H1 (cell line): ENCODE measurements around the gene RNF8. TPM values are rescaled to one million over a fixed set of nuclear protein-coding genes. Genes with fewer than 3 reads are reported as not detected.

Experiments used
- CTCF ChIA-PET: fragments of 300-600 bp; sonication (Branson Sonifier 250); formaldehyde crosslinking; loops from one replicate; lab custom pipeline; 2021; ENCODE audit not compliant: partially characterized antibody; lab: Charles Lee
- POLR2A ChIA-PET: fragments of 300-600 bp; sonication (Branson Sonifier 250); formaldehyde crosslinking; loops from one replicate; lab custom pipeline; 2021; ENCODE audit warnings: inconsistent platforms; ENCODE audit not compliant: partially characterized antibody; lab: Charles Lee
- DNase-seq, 2 experiments: peaks; one replicate each; pipeline versions ENCODE4 v3.0.0 to v3.0.0-alpha.2; 2010 to 2022; ENCODE audit warnings: low spot score in 2 of 2, low read depth in 1 of 2, mixed read lengths in 1 of 2
- FAIRE-seq: peaks from 2 replicates; lab custom pipeline; 2011; peaks lifted over from hg19 to GRCh38; lab: Jason Lieb, UNC
- H2AFZ ChIP-seq: 2 replicates; pipeline ENCODE4 v1.8.1; 2012; ENCODE audit warnings: low read length, inconsistent platforms
- H2AK5ac ChIP-seq: 2 replicates; pipeline ENCODE4 v1.6.1; 2013; ENCODE audit warnings: low read depth, low read length
- H2BK120ac ChIP-seq: replicated peaks from 2 replicates; pipeline ENCODE3; 2013; ENCODE audit warnings: low read depth, low read length, inconsistent platforms
- H2BK12ac ChIP-seq: 2 replicates; pipeline ENCODE4 v1.6.1; 2013; ENCODE audit warnings: low read depth, low read length
- H2BK15ac ChIP-seq: 2 replicates; pipeline ENCODE4 v1.6.1; 2013; ENCODE audit warnings: low read length
- H2BK20ac ChIP-seq: 2 replicates; pipeline ENCODE4 v1.6.1; 2013; ENCODE audit warnings: low read length
- H2BK5ac ChIP-seq: 2 replicates; pipeline ENCODE4 v1.6.1; 2013; ENCODE audit warnings: low read depth, low read length
- H3K14ac ChIP-seq: 2 replicates; pipeline ENCODE4 v1.6.1; 2013; ENCODE audit warnings: inconsistent platforms; ENCODE audit not compliant: insufficient read length
- H3K18ac ChIP-seq: 2 replicates; pipeline ENCODE4 v1.6.1; 2013; ENCODE audit warnings: low read length; ENCODE audit errors: extremely low read depth
- H3K23ac ChIP-seq: 2 replicates; pipeline ENCODE4 v1.6.1; 2013; ENCODE audit warnings: inconsistent platforms; ENCODE audit not compliant: insufficient read length
- H3K23me2 ChIP-seq: 2 replicates; pipeline ENCODE4 v1.6.1; 2013; ENCODE audit warnings: low read depth, low read length
- H3K27ac ChIP-seq: 2 replicates; pipeline ENCODE4 v1.6.1; 2011; ENCODE audit warnings: low read depth, low read length, inconsistent platforms
- H3K27me3 ChIP-seq, 4 experiments: replicated peaks in 1 of 4; 1 replicate in 1 of 4; 2 replicates in 3 of 4; pipeline versions ENCODE4 v1.6.1 to v1.8.1; 2011 to 2013; ENCODE audit warnings: low read length in 3 of 4, mild to moderate bottlenecking in 3 of 4, inconsistent platforms in 2 of 4, mixed read lengths in 2 of 4, moderate library complexity in 1 of 4; ENCODE audit not compliant: control insufficient read depth in 3 of 4, insufficient read depth in 3 of 4; ENCODE audit errors: extremely low read depth in 1 of 4
- H3K36me3 ChIP-seq, 4 experiments: 2 replicates each; pipeline versions ENCODE4 v1.6.1 to v1.8.1; 2011 to 2013; ENCODE audit warnings: mild to moderate bottlenecking in 4 of 4, low read length in 3 of 4, moderate library complexity in 2 of 4, control low read depth in 1 of 4, inconsistent platforms in 1 of 4; ENCODE audit not compliant: insufficient read depth in 4 of 4, control insufficient read depth in 2 of 4
- H3K4ac ChIP-seq: replicated peaks from 2 replicates; pipeline ENCODE3; 2013; ENCODE audit warnings: low read length, low read depth, mixed read lengths, inconsistent platforms; ENCODE audit not compliant: insufficient read length
- H3K4me1 ChIP-seq, 4 experiments: replicated peaks in 1 of 4; 1 replicate in 1 of 4; 2 replicates in 3 of 4; pipeline versions ENCODE4 v1.6.1 to v1.8.1; 2011 to 2013; ENCODE audit warnings: low read length in 3 of 4, inconsistent platforms in 2 of 4, mixed read lengths in 1 of 4; ENCODE audit not compliant: insufficient read depth in 4 of 4, control insufficient read depth in 3 of 4
- H3K4me2 ChIP-seq, 2 experiments: 2 replicates each; pipeline versions ENCODE4 v1.6.1 to v1.8.1; 2011 to 2013; ENCODE audit warnings: low read depth in 2 of 2, low read length in 2 of 2, control low read depth in 1 of 2, inconsistent platforms in 1 of 2, mild to moderate bottlenecking in 1 of 2; ENCODE audit not compliant: insufficient read depth in 1 of 2
- H3K4me3 ChIP-seq, 4 experiments: fragments of 200-600, 300-600 bp in 1 of 4; sonication (generic), shearing (Covaris generic), sonication (Bioruptor Twin) in 1 of 4; 2 replicates each; pipeline versions ENCODE4 v1.5.1 to v1.8.1; 2011 to 2016; ENCODE audit warnings: low read length in 4 of 4, low read depth in 3 of 4, control low read depth in 2 of 4, inconsistent platforms in 2 of 4, mild to moderate bottlenecking in 2 of 4, mixed read lengths in 1 of 4, moderate library complexity in 1 of 4; ENCODE audit not compliant: insufficient read depth in 2 of 4; ENCODE audit errors: extremely low read depth in 1 of 4
- H3K56ac ChIP-seq: replicated peaks from 2 replicates; pipeline ENCODE3; 2013; ENCODE audit warnings: low read depth, mild to moderate bottlenecking, mixed read lengths, low read length, inconsistent platforms; ENCODE audit not compliant: insufficient read length
- H3K79me1 ChIP-seq: 2 replicates; pipeline ENCODE4 v1.6.1; 2013; ENCODE audit warnings: low read depth, low read length, control low read depth
- H3K79me2 ChIP-seq, 2 experiments: 2 replicates each; pipeline versions ENCODE4 v1.6.1 to v1.8.1; 2012 to 2013; ENCODE audit warnings: low read length in 2 of 2, mild to moderate bottlenecking in 2 of 2, inconsistent platforms in 1 of 2; ENCODE audit not compliant: insufficient read depth in 2 of 2, control insufficient read depth in 1 of 2
- H3K9ac ChIP-seq, 4 experiments: replicated peaks in 1 of 4; 1 replicate in 1 of 4; 2 replicates in 3 of 4; pipeline versions ENCODE4 v1.6.1 to v1.8.1; 2011 to 2013; ENCODE audit warnings: low read depth in 3 of 4, low read length in 3 of 4, control low read depth in 2 of 4, mild to moderate bottlenecking in 2 of 4, moderate library complexity in 2 of 4, inconsistent platforms in 1 of 4; ENCODE audit errors: extremely low read depth in 1 of 4
- H3K9me3 ChIP-seq, 2 experiments: 2 replicates each; pipeline versions ENCODE4 v1.6.1 to v1.8.1; 2012 to 2013; ENCODE audit warnings: mild to moderate bottlenecking in 2 of 2, moderate library complexity in 2 of 2, control low read depth in 1 of 2, inconsistent platforms in 1 of 2, low read depth in 1 of 2, low read length in 1 of 2, mixed read lengths in 1 of 2; ENCODE audit not compliant: insufficient read depth in 2 of 2
- H4K20me1 ChIP-seq, 2 experiments: replicated peaks in 1 of 2; 2 replicates each; pipeline versions ENCODE3 to v1.8.1; 2011 to 2013; ENCODE audit warnings: inconsistent platforms in 2 of 2, low read length in 2 of 2, mild to moderate bottlenecking in 1 of 2; ENCODE audit not compliant: insufficient read depth in 2 of 2, control insufficient read depth in 1 of 2
- H4K5ac ChIP-seq: 2 replicates; pipeline ENCODE4 v1.6.1; 2013; ENCODE audit warnings: low read length, low read depth, mixed read lengths, inconsistent platforms; ENCODE audit not compliant: insufficient read length
- H4K8ac ChIP-seq: 2 replicates; pipeline ENCODE4 v1.8.0; 2013; ENCODE audit warnings: mild to moderate bottlenecking, moderate library complexity, low read length, inconsistent platforms; ENCODE audit not compliant: insufficient read depth; ENCODE audit errors: extremely low read depth
- H4K91ac ChIP-seq: replicated peaks from 2 replicates; pipeline ENCODE3; 2013; ENCODE audit warnings: low read length, mixed read lengths, inconsistent platforms; ENCODE audit not compliant: insufficient read length
- FOSL1 ChIP-seq: IDR thresholded peaks from 2 replicates; pipeline ENCODE4 v1.6.1; 2011; ENCODE audit warnings: mild to moderate bottlenecking, low read depth, low read length, moderate library complexity; ENCODE audit not compliant: insufficient read depth
- HDAC2 ChIP-seq, 2 experiments: fragments of 300-600 bp in 1 of 2; sonication (generic) in 1 of 2; IDR thresholded peaks; 2 replicates each; pipeline ENCODE4 v1.6.1; 2011 to 2012; ENCODE audit warnings: low read depth in 2 of 2, low read length in 2 of 2, mild to moderate bottlenecking in 2 of 2, moderate library complexity in 2 of 2, borderline replicate concordance in 1 of 2, inconsistent platforms in 1 of 2
- JUND ChIP-seq: IDR thresholded peaks from 2 replicates; pipeline ENCODE4 v1.6.1; 2011; ENCODE audit warnings: mild to moderate bottlenecking, improper control_type of control experiment, low read length
- KDM5A ChIP-seq: fragments of 200-600 bp; IDR thresholded peaks from 2 replicates; pipeline ENCODE4 v1.7.1; 2012; ENCODE audit warnings: mild to moderate bottlenecking, low read length, inconsistent platforms, mixed read lengths
- NANOG ChIP-seq: IDR thresholded peaks from 2 replicates; pipeline ENCODE4 v1.6.1; 2011; ENCODE audit warnings: low read length, low read depth, mild to moderate bottlenecking, inconsistent platforms; ENCODE audit not compliant: insufficient read depth, poor library complexity, severe bottlenecking
- POU5F1 ChIP-seq: IDR thresholded peaks from 2 replicates; pipeline ENCODE4 v1.6.1; 2011; ENCODE audit warnings: low read depth, mild to moderate bottlenecking, low read length, moderate library complexity
- SUZ12 ChIP-seq: fragments of 200-600 bp; sonication (generic); IDR thresholded peaks from 2 replicates; pipeline ENCODE4 v1.6.1; 2012; ENCODE audit warnings: mild to moderate bottlenecking, inconsistent platforms, low read length, moderate library complexity, mixed read lengths
- ZNF274 ChIP-seq: IDR thresholded peaks from 2 replicates; pipeline ENCODE4 v1.7.0; 2012; ENCODE audit warnings: low read length, borderline replicate concordance; ENCODE audit errors: extremely low read depth
- WGBS, 2 experiments: shearing (Covaris generic) in 1 of 2; methylation state at CpG; one replicate each; pipeline versions ENCODE4 v1.1.6 to v1.1.7; 2013 to 2015; ENCODE audit warnings: low lambda C conversion rate in 2 of 2, mixed read lengths in 2 of 2, inconsistent platforms in 1 of 2, low coverage in 1 of 2, missing lambda C conversion rate in 1 of 2; ENCODE audit not compliant: insufficient replicate concordance in 2 of 2, insufficient coverage in 1 of 2, insufficient read length in 1 of 2; ENCODE audit errors: extremely low coverage in 1 of 2, missing lambda C conversion rate in 1 of 2; 5-methylcytosine and 5-hydroxymethylcytosine counted together
- polyA plus RNA-seq, 7 experiments: library from polyadenylated mRNA; depleted of rRNA in 3 of 7; stranded (reverse) in 5 of 7; unstranded in 2 of 7; fragments of >200 nt in 5 of 7; fragments of 200-250 nt in 2 of 7; gene quantifications; 1 replicate in 5 of 7; 2 replicates in 1 of 7; 4 replicates in 1 of 7; pipeline versions ENCODE4 v1.2.1 to v1.2.3, GENCODE V29; 2011 to 2013; ENCODE audit warnings: missing spikeins in 2 of 7, mixed read lengths in 2 of 7
- total RNA-seq: library from RNA; stranded (reverse); fragmentation: NEBNext Ultra II Directional; extraction: Animal tissue kit (Norgen Biotek cat#: 25700); gene quantifications from 2 replicates; pipeline ENCODE4 v1.2.1, GENCODE V29; 2021
- TF ChIP-seq, protein P1 (sequence below): IDR thresholded peaks from 2 replicates; pipeline ENCODE4 v1.6.1; 2012; ENCODE audit warnings: inconsistent platforms

The RNF8 gene
- total and polyA plus RNA-seq, 2 of the 8 experiments (the other 6 are each of a cell fraction or from before 2014, with no cell fraction given), result 20.3 to 44.7 TPM

DNA sequence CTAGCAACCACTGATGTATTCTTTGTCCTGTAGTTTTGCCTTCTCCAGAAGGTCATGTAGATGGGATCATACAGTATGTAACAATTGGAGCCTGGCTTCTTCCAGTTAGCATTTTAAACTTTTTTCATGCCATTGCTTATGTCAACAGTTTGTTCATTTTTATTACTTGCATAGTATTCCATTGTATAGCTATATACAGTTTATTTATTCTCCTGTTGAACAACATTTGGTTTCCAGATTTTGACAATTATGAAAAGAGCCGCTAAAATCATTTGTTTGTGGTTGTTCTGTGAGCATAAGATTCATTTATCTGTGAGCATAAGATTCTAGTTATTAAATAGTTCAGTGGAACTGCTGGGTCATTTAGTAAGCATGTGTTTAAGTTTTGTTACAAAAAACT lies 55.7 kb downstream of the RNF8 start:
- H3K23ac ChIP-seq, result no peak overlapping the region
- H3K4me3 ChIP-seq, result no peak overlapping the region
- H2BK20ac ChIP-seq, result no peak overlapping the region
- 91% methylated on average over 1 of the region's 1 CpG; no CpG with 5 or more reads in 1 of the 2 experiments for WGBS, 2 experiments
- H3K79me2 ChIP-seq, result no peaks in the 10 kb centered on the region
- CTCF ChIA-PET, result no interaction called here
- H3K9me3 ChIP-seq, result no peaks in the 10 kb centered on the region
- no peaks in the 10 kb centered on the region for H3K79me1 ChIP-seq
- no peak overlapping the region for H4K5ac ChIP-seq
- no peak overlapping the region for H3K56ac ChIP-seq
- H3K23me2 ChIP-seq, result no peaks in the 10 kb centered on the region
- no peak overlapping the region for H4K91ac ChIP-seq
- H3K9ac ChIP-seq, result no peak overlapping the region
- no peak overlapping the region for H2AFZ ChIP-seq
- H4K8ac ChIP-seq, result no peak overlapping the region
- DNase-seq (no peak), FAIRE-seq (no peak)
- no peaks in the 10 kb centered on the region for H4K20me1 ChIP-seq
- no peak overlapping the region for H3K14ac ChIP-seq
- no peak overlapping the region for H2BK5ac ChIP-seq
- H2AK5ac ChIP-seq, result no peak overlapping the region
- no peak overlapping the region for H2BK12ac ChIP-seq
- POLR2A ChIA-PET, result no interaction called here
- H3K4ac ChIP-seq, result no peak overlapping the region
- H3K4me2 ChIP-seq, result no peak overlapping the region
- H2BK15ac ChIP-seq, result no peak overlapping the region
- no peak overlapping the region for H3K18ac ChIP-seq
- no peaks in the 10 kb centered on the region for H3K27me3 ChIP-seq
- H3K27ac ChIP-seq, result no peak overlapping the region
- no peaks in the 10 kb centered on the region for H3K4me1 ChIP-seq
- no peak overlapping the region for H2BK120ac ChIP-seq
- H3K36me3 ChIP-seq, result no peaks in the 10 kb centered on the region
- TF ChIP-seq FOSL1 (no peak), JUND (no peak), KDM5A (no peak), POU5F1 (no peak), ZNF274 (no peak), HDAC2 (IDR thresholded peaks at IDR 0.05; ENCODE audit: borderline replicate concordance in 1 of 2, low read depth in 2 of 2, low read length in 2 of 2) (no peak), SUZ12 (no peak), NANOG (no peak)
- TF ChIP-seq, protein P1, sequence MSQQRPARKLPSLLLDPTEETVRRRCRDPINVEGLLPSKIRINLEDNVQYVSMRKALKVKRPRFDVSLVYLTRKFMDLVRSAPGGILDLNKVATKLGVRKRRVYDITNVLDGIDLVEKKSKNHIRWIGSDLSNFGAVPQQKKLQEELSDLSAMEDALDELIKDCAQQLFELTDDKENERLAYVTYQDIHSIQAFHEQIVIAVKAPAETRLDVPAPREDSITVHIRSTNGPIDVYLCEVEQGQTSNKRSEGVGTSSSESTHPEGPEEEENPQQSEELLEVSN, result no peak
